Tongue (tissue), 2 donors: Measurements from ENCODE around the gene AGFG1. TPM values are rescaled to one million over a fixed set of nuclear protein-coding genes. Genes with fewer than 3 reads are reported as not detected.

Experiments used
- DNase-seq: peaks from one replicate; pipeline ENCODE4 v3.0.0-alpha.2; 2015
- total RNA-seq: library from RNA; depleted of rRNA; stranded (reverse); fragments of >200 nt; gene quantifications from one replicate; pipeline ENCODE4 v1.2.3, GENCODE V29; 2014

Gene AGFG1
- total RNA-seq, 1 donor from 2014 or later = 35.9 TPM

DNA sequence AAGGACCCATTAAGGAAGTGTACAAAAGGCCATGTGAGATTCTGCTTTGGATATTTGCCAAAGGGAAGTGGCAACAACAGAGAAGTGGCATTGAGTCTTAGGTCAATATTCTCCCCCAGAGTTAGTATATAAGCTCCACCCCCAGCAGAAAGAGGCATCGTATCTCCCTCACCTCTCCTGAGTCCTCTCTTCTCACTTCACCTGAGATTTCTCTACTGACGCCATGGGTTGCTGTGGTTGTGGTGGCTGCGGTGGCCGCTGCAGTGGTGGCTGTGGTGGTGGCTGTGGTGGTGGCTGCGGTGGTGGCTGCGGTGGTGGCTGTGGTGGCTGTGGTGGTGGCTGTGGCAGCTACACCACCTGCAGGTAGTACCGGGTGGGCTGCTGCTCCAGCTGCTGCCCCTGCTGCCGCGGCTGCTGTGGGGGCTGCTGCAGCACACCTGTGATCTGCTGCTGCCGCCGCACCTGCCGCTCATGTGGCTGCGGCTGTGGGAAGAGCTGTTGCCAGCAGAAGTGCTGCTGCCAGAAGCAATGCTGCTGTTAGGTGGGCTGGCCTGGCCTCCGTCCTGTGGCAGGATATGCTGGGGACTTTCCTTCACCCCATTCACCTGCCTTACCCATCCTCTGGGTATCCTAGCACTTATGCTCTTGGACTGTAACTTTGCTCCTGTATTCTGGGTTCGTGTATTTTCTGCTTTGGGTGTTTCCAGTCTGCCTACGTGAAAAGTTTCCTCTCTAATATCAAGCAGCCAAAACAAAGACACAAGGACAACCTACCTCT lies 136.8 kb downstream of the AGFG1 start:
- no peak for DNase-seq

DNA sequence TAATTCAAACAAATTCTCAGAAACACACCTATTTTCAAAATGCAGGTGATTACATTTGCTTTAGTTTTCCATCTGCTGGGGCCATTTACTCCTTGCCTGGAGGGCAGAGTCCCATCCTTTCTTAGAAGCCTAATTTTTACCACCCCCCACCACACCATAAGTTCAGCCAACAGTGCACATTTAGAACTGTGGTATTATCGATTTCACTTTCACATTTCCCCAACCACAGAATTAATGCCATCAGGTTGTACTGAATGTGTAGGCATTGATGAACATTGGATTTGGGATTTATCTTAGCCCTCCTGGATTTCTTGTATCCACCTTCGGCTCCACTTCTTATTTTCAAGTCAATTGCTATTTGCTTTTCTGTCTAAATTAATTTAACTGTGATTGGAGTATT lies 138.2 kb downstream of the AGFG1 start:
- no peak for DNase-seq

Other genes with a start within 250 kb of the AGFG1 start
- 86.2 TPM for gene MFF, start 146.9 kb upstream of the AGFG1 start, total RNA-seq
- not detected for gene TM4SF20, start 92.8 kb upstream of the AGFG1 start, total RNA-seq
- not detected for gene SCYGR1, start 84.2 kb upstream of the AGFG1 start, total RNA-seq
- gene SCYGR2, start 126.7 kb downstream of the AGFG1 start, total RNA-seq = not detected
- not detected for gene SCYGR3, start 142.7 kb downstream of the AGFG1 start, total RNA-seq
- not detected for gene SCYGR4, start 145.3 kb downstream of the AGFG1 start, total RNA-seq
- not detected for gene SCYGR5, start 194.6 kb downstream of the AGFG1 start, total RNA-seq
- 5.3 TPM for gene SLC19A3, start 245.9 kb downstream of the AGFG1 start, total RNA-seq